GM10248 (cell line): ENCODE data around the gene BAIAP2L2.
"Not testable (repeated sequence)": the region's sequence is repeated elsewhere in the genome, so short reads cannot be mapped to it uniquely, and the experiment has no call there.

Source experiments
- CTCF ChIA-PET: fragments of 300-600 bp; sonication (Branson Sonifier 250); formaldehyde crosslinking; extraction: SDS; loops from one replicate; lab custom pipeline; 2021; ENCODE audit warnings: antibody characterized with exemption; lab: Yijun Ruan, JAX
- POLR2A ChIA-PET: fragments of 350-650 bp; sonication (Branson Sonifier 250); formaldehyde crosslinking; extraction: SDS; loops from one replicate; lab custom pipeline; 2020; ENCODE audit warnings: antibody characterized with exemption; lab: Yijun Ruan, JAX
- DNase-seq: peaks from one replicate; pipeline ENCODE4 v3.0.0; 2012; ENCODE audit errors: extremely low spot score
- CTCF ChIP-seq: IDR thresholded peaks from 2 replicates; pipeline ENCODE4 v1.5.1; 2012; ENCODE audit warnings: mild to moderate bottlenecking, low read depth; ENCODE audit errors: extremely low read depth, missing control alignments, control extremely low read depth

BAIAP2L2 gene

GRCh38 chr22:38082986-38083710, 27.3 kb downstream of the BAIAP2L2 start:
- ChIA-PET POLR2A (interaction anchor here (0.6 kb wide), 1 partner anchor 468 kb away, joined by 6 read pairs; no protein-coding TSS in a partner anchor), CTCF (no interaction called here)
- TF ChIP-seq CTCF = no peak
- no peak for DNase-seq

GRCh38 chr22:38081941-38082828, 28.3 kb downstream of the BAIAP2L2 start:
- DNase-seq = peak; percentile 56
- POLR2A ChIA-PET = no interaction called here
- CTCF ChIA-PET = no interaction called here
- TF ChIP-seq CTCF = no peak

GRCh38 chr22:38081636-38081940, 28.9 kb downstream of the BAIAP2L2 start:
- no peak for TF ChIP-seq CTCF
- ChIA-PET CTCF (no interaction called here), POLR2A (no interaction called here)
- no peak for DNase-seq

- DNase-seq = no peak
- TF ChIP-seq CTCF = no peak
- CTCF ChIA-PET = interaction anchor here (1.8 kb wide), 1 partner anchor 19 kb away, joined by 4 read pairs; no protein-coding TSS in a partner anchor
- POLR2A ChIA-PET = no interaction called here
These were observed 29.4 kb downstream of the BAIAP2L2 start for GRCh38 chr22:38080850-38081635.

GRCh38 chr22:38080474-38080849, 30.0 kb downstream of the BAIAP2L2 start:
- no peak for DNase-seq
- ChIA-PET CTCF (interaction anchor here (1.8 kb wide), 1 partner anchor 19 kb away, joined by 4 read pairs; no protein-coding TSS in a partner anchor), POLR2A (no interaction called here)
- no peak for TF ChIP-seq CTCF

GRCh38 chr22:38079804-38080203, 30.7 kb downstream of the BAIAP2L2 start:
- CTCF ChIA-PET = interaction anchor here (1.6 to 1.8 kb wide), 2 partner anchors 20 to 28 kb away, joined by 3 to 4 read pairs; no protein-coding TSS in a partner anchor
- POLR2A ChIA-PET = no interaction called here
- TF ChIP-seq CTCF = no peak
- DNase-seq = no peak

- CTCF ChIA-PET = interaction anchor here (1.6 kb wide), 1 partner anchor 27 kb away, joined by 3 read pairs; no protein-coding TSS in a partner anchor
- DNase-seq, POLR2A ChIA-PET: not testable (repeated sequence)
These were observed 31.3 kb downstream of the BAIAP2L2 start for GRCh38 chr22:38079208-38079607.
